ENCODE results near the gene PARP6.

PARP6 gene

GRCh38 chr15:72248514-72248913, 23.8 kb downstream of the PARP6 start:
- Histone ChIP-seq H3K9me3 (ENCODE audit: insufficient read depth, low read length) (no peaks in the 10 kb centered on the region), H3F3A (ENCODE audit: insufficient read depth) (no peaks in the 10 kb centered on the region), H4K20me1 (ENCODE audit: low read depth, low read length) (no peaks in the 10 kb centered on the region), H3K9ac (ENCODE audit: low read length) (no peak overlapping the region), H3K36me3 (ENCODE audit: low read length) (peaks cover 4% of the 10 kb centered on the region; the same call in 1 of the 2 replicates), H3K4me3 (ENCODE audit: insufficient read depth, low read length, poor library complexity, severe bottlenecking) (no peak overlapping the region), H3K27ac (ENCODE audit: low read depth, low read length) (no peak overlapping the region), H3K79me2 (ENCODE audit: insufficient read depth, low read length) (no peaks in the 10 kb centered on the region), H3K27me3 (ENCODE audit: low read length) (no peaks in the 10 kb centered on the region), H3K4me2 (ENCODE audit: low read depth, low read length, poor library complexity, severe bottlenecking) (no peak overlapping the region), H2AFZ (ENCODE audit: low read depth, low read length, severe bottlenecking) (no peak overlapping the region), H3K9me2 (replicated peaks; ENCODE audit: insufficient read depth, low read length) (no peaks in the 10 kb centered on the region)
- TF ChIP-seq CTCF (IDR thresholded peaks at IDR 0.05; ENCODE audit: insufficient read depth, low read length, poor library complexity, severe bottlenecking) = no peak
- no peak for TF ChIP-seq EZH2phosphoT487 (conservative IDR thresholded peaks at IDR 0.05; ENCODE audit: low read length)

- H3K27me3 ChIP-seq (ENCODE audit: low read length) = no peaks in the 10 kb centered on the region
- H3K27ac ChIP-seq (ENCODE audit: low read depth, low read length) = no peak overlapping the region
- no peaks in the 10 kb centered on the region for H3K79me2 ChIP-seq (ENCODE audit: insufficient read depth, low read length)
- no peak overlapping the region for H2AFZ ChIP-seq (ENCODE audit: low read depth, low read length, severe bottlenecking)
- H3K9ac ChIP-seq (ENCODE audit: low read length) = no peak overlapping the region
- H3F3A ChIP-seq (ENCODE audit: insufficient read depth) = no peaks in the 10 kb centered on the region
- no peaks in the 10 kb centered on the region for H3K9me2 ChIP-seq (replicated peaks; ENCODE audit: insufficient read depth, low read length)
- no peaks in the 10 kb centered on the region for H3K36me3 ChIP-seq (ENCODE audit: low read length)
- H3K9me3 ChIP-seq (ENCODE audit: insufficient read depth, low read length) = no peaks in the 10 kb centered on the region
- no peaks in the 10 kb centered on the region for H4K20me1 ChIP-seq (ENCODE audit: low read depth, low read length)
- TF ChIP-seq CTCF (IDR thresholded peaks at IDR 0.05; ENCODE audit: insufficient read depth, low read length, poor library complexity, severe bottlenecking) = no peak
- TF ChIP-seq EZH2phosphoT487 (conservative IDR thresholded peaks at IDR 0.05; ENCODE audit: low read length) = no peak
- H3K4me2 ChIP-seq (ENCODE audit: low read depth, low read length, poor library complexity, severe bottlenecking) = no peak overlapping the region
- no peak overlapping the region for H3K4me3 ChIP-seq (ENCODE audit: insufficient read depth, low read length, poor library complexity, severe bottlenecking)
These were observed 29.5 kb downstream of the PARP6 start for GRCh38 chr15:72242775-72243370.

GRCh38 chr15:72239652-72240051, 32.7 kb downstream of the PARP6 start:
- Histone ChIP-seq H4K20me1 (ENCODE audit: low read depth, low read length) (no peaks in the 10 kb centered on the region), H2AFZ (ENCODE audit: low read depth, low read length, severe bottlenecking) (no peak overlapping the region), H3K9me2 (replicated peaks; ENCODE audit: insufficient read depth, low read length) (no peaks in the 10 kb centered on the region), H3K36me3 (ENCODE audit: low read length) (no peaks in the 10 kb centered on the region), H3K4me2 (ENCODE audit: low read depth, low read length, poor library complexity, severe bottlenecking) (no peak overlapping the region), H3K27ac (ENCODE audit: low read depth, low read length) (no peak overlapping the region), H3K9ac (ENCODE audit: low read length) (no peak overlapping the region), H3F3A (ENCODE audit: insufficient read depth) (no peaks in the 10 kb centered on the region), H3K27me3 (ENCODE audit: low read length) (no peaks in the 10 kb centered on the region), H3K9me3 (ENCODE audit: insufficient read depth, low read length) (no peaks in the 10 kb centered on the region), H3K4me3 (ENCODE audit: insufficient read depth, low read length, poor library complexity, severe bottlenecking) (no peak overlapping the region), H3K79me2 (ENCODE audit: insufficient read depth, low read length) (no peaks in the 10 kb centered on the region)
- TF ChIP-seq CTCF (IDR thresholded peaks at IDR 0.05; ENCODE audit: insufficient read depth, low read length, poor library complexity, severe bottlenecking) = no peak
- TF ChIP-seq EZH2phosphoT487 (conservative IDR thresholded peaks at IDR 0.05; ENCODE audit: low read length) = no peak
